Left renal pelvis (tissue), 4 donors: Measurements from ENCODE around the gene NOX3. TPM values are rescaled to one million over a fixed set of nuclear protein-coding genes. Genes with fewer than 3 reads are reported as not detected.

Source experiments
- DNase-seq, 4 donors: peaks; one replicate each; pipeline ENCODE4 v3.0.0-alpha.2; 2013; ENCODE audit warnings: low read depth in 4 of 4, low spot score in 3 of 4
- polyA plus RNA-seq, 4 donors: library from polyadenylated mRNA; unstranded; fragments of 120-200 nt; gene quantifications; one replicate each; pipeline ENCODE4 v1.2.1, GENCODE V29; 2013; ENCODE audit not compliant: insufficient read length in 4 of 4

The NOX3 gene
- polyA plus RNA-seq, 4 donors = 1.6 to 2.4 (median 2.2) TPM; not detected in 1

DNA sequence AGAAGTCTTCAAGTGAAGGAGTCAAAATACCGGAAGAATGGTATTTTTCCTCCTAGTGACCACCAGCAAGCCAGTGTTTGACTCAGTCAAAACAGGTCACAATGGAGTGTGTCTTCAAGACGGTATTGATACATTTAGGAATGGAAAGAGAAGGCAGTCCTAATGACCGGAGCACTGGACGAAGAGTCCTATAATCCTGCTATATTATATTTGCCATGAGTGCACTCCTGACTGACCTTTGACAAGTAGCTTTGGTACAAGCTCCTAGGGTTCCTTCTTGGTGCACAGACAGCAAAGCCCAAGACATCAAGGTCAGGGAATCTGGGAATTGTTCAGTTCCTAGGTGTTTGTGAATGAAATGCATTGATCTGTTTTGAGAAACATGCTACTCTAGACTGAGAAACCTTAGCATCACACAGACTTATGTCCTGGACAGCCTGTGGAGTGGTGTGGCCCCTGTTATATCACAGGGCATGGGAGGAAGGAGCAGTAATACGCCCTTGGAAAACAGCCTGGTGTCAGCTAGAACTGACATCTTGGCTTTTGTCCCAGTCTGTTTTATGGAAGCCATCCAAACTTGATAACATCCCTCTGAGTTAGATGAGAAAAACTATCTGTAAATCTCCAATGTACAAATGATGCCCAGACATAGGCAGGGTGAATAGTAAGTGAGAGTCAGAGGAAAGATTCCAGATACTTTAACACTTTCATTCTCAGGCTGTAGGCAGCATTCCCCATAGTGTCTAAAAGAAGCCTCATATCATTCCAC, 18.5 kb downstream of the NOX3 start:
- DNase-seq = no peak

DNA sequence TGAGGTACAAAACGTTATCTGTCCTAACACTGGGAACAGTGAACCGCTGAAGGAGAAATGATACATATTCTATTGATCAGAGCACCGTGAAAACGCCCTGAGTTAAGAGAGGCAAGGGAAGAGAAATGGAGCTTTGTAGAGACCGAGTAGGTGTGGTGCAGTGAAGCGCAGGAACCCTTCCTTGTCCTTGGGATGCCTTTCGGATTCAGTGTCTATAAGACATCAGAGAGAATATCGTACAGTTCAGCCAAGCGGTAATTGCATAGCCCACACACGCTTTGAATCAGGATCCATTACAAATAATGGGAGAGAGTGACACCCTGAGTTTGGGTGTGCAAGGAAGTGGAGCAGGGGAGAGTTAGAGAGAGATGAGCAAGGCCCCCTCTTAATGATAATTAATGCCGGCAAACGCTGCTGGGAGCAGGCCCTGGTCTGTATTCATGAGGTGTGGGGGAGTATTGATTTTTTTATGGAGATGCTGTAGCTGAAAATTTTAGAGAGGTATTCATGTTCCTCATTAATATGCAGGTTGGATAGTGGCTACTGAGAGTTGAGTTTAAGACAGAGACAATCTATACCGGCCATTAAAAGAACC, 20.7 kb downstream of the NOX3 start:
- no peak for DNase-seq

DNA sequence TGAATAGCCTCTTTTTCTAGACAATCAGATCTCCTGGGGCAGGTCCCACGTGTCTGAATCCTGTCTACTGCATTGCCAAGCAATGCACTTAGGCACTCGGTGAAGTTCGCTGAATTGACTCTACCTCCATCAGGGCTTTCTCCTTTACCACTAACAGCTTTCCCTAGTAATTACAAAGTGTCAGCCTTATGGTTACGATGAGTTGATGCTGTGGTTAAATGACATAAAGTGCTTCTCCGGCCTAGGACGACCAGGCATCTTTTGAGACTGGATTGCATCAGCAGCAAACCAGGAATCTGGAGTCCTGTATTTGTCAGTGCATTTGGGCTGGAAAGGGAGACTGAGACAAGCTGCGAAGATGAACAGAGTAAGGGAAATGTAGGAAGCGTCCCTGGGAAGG, 21.5 kb downstream of the NOX3 start:
- no peak for DNase-seq

DNA sequence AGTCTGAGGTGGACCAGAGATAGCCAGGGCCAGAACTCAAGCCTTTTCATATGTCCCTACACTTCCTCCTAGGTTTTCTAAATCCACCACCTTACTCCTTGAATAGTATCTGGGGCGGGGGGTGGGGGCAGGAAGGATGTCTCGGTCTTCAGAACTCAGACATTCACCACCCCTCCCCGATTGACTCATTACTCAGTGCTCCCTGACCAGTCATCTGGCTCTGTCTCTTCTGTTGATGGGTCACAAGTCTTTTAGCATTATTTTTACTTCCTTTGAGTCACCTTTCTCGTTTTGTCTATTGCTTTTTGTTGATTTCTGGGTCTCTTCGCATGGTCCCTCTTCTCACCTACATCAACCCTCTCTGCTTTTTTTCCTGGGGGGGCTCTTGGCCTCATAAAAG, 23.3 kb downstream of the NOX3 start:
- DNase-seq = no peak

DNA sequence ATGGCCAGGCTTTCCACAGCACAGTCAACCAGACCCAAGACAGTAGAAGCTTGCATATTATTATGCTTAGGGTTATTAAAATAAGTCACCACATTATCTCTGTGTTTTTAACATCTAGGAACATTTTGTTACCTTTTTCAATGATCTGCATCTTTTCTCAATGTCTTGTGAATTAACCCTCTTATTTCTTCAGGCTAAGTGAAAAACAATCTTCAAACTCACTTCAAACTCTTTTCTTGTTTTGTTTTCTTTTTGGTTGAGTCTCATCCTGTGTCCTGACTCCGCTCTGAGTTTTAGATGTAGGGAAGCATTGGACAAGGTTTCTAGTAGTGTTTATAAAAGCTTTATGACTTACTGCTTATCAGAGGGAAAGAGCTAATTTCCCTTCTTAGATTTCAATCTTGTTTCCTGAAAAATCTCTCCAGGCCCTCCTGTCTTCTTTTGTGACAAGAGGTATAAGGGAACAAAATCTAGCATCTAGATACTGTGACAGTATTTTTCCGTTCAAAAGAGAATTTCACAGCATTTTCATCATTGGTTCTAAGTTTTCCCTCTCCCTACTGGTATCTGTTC, 26.2 kb downstream of the NOX3 start:
- DNase-seq = no peak

DNA sequence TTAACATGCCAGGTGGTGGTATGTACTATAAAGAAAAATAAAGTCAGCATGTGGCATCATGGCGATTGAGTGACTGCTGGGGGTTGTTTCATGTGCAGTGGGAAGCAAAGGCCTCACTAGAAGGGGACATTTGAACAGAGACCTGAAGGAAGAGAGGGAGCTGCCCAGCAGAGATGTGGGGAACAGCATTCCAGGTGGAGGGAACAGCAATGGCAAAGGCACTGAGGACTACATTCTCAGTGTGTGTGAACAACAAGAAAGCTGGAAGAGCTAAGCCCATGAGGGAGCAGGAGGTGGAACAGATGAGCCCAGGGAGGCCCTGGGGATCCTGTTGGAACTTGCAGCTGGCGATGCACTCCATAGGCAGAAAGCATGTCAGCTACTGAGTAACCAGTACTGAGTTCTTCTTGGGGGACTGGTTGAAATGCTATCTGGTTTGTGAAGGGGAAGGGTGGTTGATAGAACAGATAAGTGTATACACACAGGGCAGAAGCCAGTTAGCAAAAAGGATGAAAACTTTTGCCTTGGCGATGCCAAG, 29.2 kb downstream of the NOX3 start:
- DNase-seq = no peak

DNA sequence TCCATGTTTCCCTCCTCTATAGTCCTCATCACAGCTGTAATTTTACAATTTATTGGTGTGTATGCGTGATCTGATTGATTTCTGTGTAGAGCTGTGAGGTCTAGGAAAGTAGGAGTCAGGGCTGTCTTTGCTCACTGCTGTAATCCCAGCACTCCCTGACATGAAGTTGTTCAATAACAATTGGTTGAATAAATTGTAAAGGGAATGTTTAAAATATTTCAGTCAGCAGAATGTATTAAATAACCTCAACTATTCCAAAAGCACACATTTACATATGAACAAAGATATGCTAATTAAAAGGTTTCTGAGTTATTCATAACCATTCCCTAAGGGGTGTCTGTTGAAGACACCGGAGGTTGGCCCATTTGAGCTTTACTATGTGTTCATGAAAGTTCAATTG, 31.5 kb downstream of the NOX3 start:
- DNase-seq = no peak

DNA sequence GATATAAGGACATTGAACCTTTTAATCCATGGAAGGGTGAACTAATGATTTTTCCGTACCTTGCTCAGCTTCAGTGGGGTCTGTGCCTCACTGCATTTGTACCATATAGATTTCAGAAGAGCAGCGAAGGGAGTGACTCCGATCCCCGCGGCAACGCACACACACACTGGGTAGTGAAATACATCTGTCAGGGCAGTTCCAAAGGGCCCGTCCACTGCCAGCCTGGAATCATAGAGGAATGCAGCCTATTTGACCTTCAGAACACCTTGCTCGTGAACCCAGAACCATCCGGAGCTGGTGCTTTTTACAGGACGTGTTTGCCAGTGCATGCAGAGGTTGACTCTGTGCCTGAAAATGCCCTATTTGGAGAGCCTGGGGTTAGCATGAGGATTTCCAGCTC, 33.0 kb downstream of the NOX3 start:
- DNase-seq = no peak

DNA sequence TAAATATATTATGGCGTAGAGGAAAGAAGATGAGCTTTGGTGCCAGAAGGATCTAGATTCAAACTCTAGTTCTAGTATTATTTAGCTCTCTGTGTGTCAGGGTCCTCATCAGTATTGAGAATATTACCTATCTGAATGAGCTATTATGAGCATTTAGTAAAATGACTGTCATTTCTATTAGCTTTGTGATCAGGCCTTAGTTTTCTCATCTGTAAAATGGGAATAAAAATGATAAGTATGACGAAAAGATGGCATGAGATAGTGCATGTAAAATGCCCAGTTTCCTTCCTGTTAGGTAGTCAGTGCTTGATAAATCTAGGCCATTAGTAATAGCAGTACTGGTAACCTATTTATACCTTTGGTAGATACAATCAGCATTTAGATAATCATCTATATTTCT, 35.1 kb downstream of the NOX3 start:
- DNase-seq = no peak

DNA sequence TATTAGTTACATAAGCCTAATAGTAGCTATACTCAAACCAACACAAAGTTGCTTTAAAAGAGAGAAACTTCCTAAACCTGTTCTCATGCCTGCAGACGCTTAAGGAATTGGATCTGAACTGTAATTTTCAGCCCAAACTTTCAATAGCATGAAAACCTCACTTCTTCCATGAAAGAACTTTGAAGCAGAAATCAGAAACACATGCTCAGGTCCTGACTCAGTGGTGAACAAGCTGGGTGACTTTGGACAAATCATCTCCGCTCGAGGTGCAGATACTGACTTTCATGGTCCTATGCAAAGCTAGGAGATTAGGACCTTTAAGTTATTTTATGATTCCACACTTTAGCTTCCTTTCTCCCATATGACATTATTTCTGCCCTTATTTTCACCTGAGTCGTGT, 36.5 kb downstream of the NOX3 start:
- DNase-seq = no peak

DNA sequence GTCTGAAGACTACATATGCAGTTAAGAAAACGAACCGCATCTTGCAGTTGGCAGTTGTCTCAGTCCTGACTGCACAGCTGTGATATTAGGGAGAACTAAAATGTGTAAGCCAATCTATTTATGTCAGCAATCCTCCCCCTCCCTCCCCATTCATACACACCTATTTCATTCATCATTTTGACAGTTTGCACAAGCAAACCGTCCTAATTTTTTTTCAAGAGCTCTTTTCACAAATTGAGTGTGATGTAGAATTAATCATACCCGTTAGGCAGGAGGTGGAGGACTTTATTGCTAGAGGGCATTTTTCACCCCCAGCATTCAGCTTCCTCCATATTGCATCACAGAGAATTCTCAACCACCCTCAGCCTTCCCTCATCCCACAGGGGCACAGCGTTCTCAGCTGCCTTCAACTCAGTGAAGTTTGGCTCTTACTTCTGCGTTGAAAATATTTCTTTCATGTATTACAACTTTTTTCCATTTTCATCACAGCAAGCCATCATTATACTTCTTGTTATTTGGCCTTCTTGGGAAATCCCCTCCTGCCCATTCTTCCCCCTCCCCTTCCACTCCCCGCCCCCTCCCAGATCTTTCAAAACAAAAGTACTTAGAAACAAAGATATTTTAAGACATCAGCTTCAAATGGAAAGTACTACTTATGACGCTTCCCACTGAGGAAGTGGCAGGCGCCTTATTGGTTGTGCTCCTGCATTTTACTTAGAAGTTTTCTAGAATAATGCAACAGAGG, 37.5 kb downstream of the NOX3 start:
- no peak for DNase-seq

DNA sequence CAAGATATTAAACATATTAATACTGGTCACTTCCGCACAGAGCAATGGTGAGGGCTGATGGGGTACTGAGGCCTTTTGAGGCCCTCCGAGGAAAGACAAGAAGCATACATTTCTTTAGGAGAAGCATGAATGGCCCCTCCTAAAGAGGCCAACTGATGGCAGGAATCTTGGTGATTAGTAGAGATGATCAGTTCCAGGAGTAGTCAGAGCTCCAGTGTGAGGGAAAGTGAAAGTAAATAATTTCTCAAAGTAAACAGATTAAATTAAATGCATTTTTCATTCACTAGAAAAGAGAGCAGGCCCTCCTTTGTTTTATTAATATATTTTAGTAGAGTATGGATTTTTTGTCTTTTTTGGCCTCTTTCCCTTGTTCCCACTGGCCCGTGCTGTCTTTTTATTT, 38.2 kb downstream of the NOX3 start:
- no peak for DNase-seq

DNA sequence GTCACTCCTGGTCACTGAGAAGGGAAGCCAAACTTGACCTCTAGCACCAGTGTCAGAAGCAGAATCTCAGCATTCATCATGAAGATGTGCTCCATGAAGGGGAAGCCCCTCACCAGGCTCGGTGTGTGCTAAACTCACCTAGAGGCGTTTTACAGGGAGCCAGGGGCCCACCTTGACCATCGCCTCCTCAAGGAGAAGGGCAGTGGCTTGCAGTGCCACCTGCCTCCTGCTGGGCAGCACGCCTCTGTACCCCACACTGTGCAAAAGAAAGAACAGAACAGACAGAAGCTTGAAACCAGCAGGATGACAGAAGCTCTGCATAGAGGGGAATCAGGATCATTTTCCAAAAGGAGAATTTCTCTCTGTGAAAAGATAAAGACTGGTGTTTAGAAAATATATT, 39.7 kb downstream of the NOX3 start:
- no peak for DNase-seq

DNA sequence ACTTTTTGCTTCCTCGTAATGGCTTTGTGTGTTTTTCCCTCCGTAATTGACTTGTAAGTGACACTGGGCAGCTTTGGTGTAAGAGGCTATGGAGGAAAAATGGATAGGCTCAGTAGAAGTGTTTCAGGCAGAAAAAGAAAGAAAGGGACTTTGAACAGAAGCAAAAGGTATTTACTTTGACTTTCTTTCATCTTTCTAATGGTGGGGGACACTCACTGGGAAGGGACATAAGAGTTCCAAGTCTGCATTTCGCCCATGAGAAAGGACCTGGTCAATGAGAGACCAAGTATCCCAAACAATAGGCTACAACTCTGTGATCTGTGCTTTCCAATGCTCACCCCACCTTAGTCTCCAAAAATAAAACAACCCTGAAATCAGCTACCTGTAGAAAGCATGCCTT, 41.6 kb downstream of the NOX3 start:
- DNase-seq = no peak

DNA sequence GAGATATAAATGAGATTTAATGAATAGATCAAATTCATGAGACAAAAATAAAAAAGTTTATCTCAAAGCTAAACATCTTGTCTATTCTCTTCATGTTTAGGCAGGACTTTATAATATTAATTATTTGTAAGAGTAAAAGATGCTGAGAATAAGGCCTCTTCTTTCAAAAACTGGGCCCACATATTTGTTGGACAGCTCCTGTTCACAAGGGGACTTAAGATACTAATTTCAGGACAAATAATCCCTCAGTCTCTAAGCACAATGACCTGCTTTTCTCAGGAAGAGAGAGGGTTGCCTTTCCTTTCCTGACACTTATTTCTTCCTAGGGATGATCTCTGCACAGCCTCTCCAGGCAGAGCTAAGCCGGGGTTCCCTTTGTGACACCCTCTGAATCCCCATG, 43.3 kb downstream of the NOX3 start:
- DNase-seq = no peak

DNA sequence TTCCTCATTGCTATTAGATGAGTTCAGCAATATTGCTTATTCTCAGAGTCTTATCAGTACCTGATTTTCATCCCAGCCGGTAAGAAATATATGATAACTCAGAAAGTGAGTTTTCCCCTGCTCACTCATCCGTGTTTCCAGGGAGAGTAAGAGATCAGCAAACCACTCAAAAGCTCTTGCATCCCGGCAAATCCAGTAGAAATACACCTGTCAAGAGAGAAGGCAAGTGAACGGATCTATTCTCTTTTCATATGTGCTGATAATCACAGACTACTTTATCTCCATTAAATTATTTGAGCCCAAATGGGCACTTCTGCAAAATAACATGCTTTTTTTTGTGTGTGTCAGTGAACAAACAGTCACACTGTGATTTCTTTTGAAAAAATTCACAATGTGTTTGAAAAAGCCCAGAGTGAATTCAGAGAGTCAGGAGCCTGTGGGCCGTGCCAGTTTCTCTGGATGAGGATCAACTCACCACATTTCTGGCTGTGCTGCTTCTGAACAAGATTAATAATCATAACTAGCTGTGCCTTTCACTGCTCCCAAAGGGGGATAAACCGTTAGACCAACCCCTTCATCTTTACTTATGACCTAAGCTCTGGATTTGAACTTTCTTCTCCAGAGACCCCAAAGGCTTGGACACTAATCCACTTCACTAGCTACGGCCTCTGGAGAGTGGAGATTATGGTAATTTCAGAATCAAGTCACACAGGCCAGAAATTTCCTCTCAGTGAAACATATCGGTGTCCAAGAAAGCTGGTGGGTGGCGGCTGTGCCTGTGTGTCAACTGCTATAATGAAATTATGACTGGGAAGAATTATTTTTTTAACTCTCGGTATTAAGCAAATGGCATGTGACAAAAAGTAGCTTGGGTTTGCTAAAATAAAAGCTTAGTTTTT, 44.2 kb downstream of the NOX3 start:
- DNase-seq = no peak

DNA sequence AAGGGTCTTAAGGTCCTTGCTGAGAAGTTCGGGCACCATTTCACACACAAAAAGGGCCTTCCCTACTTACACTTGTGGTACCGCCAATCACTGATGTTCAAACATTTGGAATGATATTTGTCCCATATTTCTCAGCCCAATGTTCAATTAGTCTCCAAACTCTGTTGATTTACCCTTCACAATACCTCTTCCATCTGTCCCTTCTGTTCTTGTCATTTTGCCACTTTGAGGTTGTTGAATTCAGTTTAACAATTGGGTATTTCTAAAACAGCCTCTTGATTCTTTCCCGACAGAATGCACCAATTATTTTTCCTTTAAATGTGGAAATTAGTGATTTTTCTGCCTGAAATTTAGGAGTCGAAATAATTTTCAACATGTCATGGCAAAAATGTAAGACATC, 46.2 kb downstream of the NOX3 start:
- DNase-seq = no peak

DNA sequence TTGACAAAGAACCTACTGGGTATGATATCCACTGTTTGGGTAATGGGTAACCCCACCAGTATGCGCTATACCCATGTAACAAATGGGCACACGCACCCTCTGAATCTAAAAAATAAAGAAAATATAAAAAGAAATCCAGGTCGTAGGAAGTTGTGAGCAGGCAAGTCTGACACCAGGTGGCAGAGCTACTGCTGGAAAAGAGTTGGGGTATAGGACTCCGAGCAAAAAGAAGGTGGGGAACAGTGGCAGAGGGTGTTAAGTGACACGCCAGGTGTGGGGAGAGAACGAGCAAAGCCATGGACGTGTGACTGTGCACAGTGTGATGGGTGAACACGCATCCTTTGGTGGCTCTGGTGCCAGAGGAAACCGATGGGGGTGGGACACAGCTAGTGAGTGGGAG, 46.7 kb downstream of the NOX3 start:
- no peak for DNase-seq

DNA sequence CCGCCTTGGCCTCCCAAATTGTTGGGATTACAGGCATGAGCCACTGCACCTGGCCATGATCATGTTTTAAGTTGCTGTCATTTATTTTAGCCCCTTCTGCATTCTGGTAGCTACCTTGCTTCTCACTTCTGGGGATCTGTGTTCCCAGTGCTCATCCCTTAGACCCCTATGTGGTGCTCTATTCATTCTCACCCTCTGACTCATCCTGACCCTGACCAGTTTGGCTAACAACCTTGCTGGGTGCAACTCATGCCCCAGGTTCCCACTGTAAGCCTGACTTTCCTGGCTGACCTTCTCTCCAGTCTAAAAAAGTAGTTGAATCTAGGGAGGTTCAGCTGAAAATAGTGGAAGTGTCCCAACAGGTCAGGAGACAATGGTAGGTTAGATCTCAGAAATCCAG, 47.4 kb downstream of the NOX3 start:
- no peak for DNase-seq

DNA sequence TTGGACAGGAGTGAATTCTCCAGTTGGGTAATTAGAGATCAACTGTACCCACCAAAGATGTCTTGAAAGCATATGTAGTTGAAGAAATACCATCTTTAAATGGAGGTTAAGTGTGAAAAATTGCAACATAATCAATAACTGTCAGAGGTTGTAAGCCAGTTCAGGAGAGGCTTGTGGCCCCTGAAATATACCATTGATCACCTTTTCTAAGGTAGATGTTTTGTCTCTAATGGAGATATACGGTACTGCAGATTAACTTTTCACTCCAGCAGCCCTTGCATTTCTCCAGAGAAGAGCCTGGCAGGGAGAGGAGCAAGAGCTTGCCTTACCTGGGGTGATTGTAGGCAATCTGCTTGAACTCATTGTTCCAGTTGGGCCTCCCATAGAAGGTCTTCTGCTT, 48.8 kb downstream of the NOX3 start:
- DNase-seq = no peak
